Activated CD4-positive, alpha-beta memory T cell treated with anti-CD3 and anti-CD28 coated beads, Interleukin-2, amount 10 ng/mL, durations not matched to agents 7 days and 5 days (primary cell): Measurements from ENCODE around the gene PHLDB3. TPM values are rescaled to one million over a fixed set of nuclear protein-coding genes. Genes with fewer than 3 reads are reported as not detected.
"Not testable (repeated sequence)": the region's sequence is repeated elsewhere in the genome, so short reads cannot be mapped to it uniquely, and the experiment has no call there.

ENCODE experiments used
- CTCF ChIA-PET: fragments of 350-600 bp; sonication (Branson Sonifier 250); formaldehyde crosslinking; loops from one replicate; lab custom pipeline; 2021; ENCODE audit warnings: antibody characterized with exemption, inconsistent platforms; lab: Charles Lee
- POLR2A ChIA-PET: fragments of 350-600 bp; sonication (Branson Sonifier 250); formaldehyde crosslinking; loops from one replicate; lab custom pipeline; 2021; ENCODE audit warnings: antibody characterized with exemption; lab: Charles Lee
- DNase-seq: peaks from one replicate; pipeline ENCODE4 v3.0.0-alpha.2; 2020
- H3K27ac Mint-ChIP-seq: one replicate; pipeline ENCODE4 v1.8.0; 2021; ENCODE audit warnings: mild to moderate bottlenecking, mixed read lengths
- H3K27me3 Mint-ChIP-seq: one replicate; pipeline ENCODE4 v1.8.0; 2021; ENCODE audit warnings: mixed read lengths
- H3K36me3 Mint-ChIP-seq: one replicate; pipeline ENCODE4 v1.8.0; 2021; ENCODE audit warnings: low read depth, mixed read lengths
- H3K4me1 Mint-ChIP-seq: one replicate; pipeline ENCODE4 v1.8.0; 2021; ENCODE audit warnings: mixed read lengths
- H3K4me3 Mint-ChIP-seq: one replicate; pipeline ENCODE4 v1.8.0; 2021; ENCODE audit warnings: mild to moderate bottlenecking, mixed read lengths
- H3K9me3 Mint-ChIP-seq: one replicate; pipeline ENCODE4 v1.8.0; 2021; ENCODE audit warnings: mixed read lengths
- total RNA-seq, 2 experiments: library from RNA; stranded (reverse); gene quantifications; one replicate each; pipeline ENCODE4 v1.2.3, GENCODE V29; 2021

PHLDB3 gene
- total RNA-seq, 2 experiments from 2014 or later, result 12.0 to 15.2 TPM

GRCh38 chr19:43525836-43526771 is 21.6 kb upstream of the PHLDB3 start:
- peaks cover 12% of the 10 kb centered on the region for H3K36me3 Mint-ChIP-seq
- H3K4me3 Mint-ChIP-seq, result peak overlapping the region; percentile 94
- ChIA-PET POLR2A (interaction anchor here (0.9 to 4.0 kb wide), 5 partner anchors 20 to 87 kb away, joined by 3 to 23 read pairs (median 10); partner anchors contain the start of genes IRGQ, PINLYP, XRCC1 and ZNF576), CTCF (interaction anchor here (1.3 to 9.8 kb wide), 7 partner anchors 29 to 142 kb away, joined by 4 to 198 read pairs (median 18); no protein-coding TSS in a partner anchor)
- DNase-seq, result peak; percentile 42
- H3K9me3 Mint-ChIP-seq, result no peaks in the 10 kb centered on the region
- peak overlapping the region; percentile 79 for H3K27ac Mint-ChIP-seq
- H3K4me1 Mint-ChIP-seq, result peaks cover 24% of the 10 kb centered on the region
- no peaks in the 10 kb centered on the region for H3K27me3 Mint-ChIP-seq

- Mint-ChIP-seq H3K4me1 (peaks cover 24% of the 10 kb centered on the region), H3K4me3 (peak overlapping the region; percentile 94), H3K36me3 (peaks cover 14% of the 10 kb centered on the region), H3K27me3 (no peaks in the 10 kb centered on the region), H3K27ac (peak overlapping the region; percentile 79), H3K9me3 (no peaks in the 10 kb centered on the region)
- peak; percentile 46 for DNase-seq
- ChIA-PET POLR2A (interaction anchor here (0.9 to 4.0 kb wide), 11 partner anchors 8 to 98 kb away, joined by 3 to 23 read pairs (median 4); partner anchors contain the start of genes IRGQ, PHLDB3, PINLYP and XRCC1), CTCF (interaction anchor here (1.3 to 9.8 kb wide), 10 partner anchors 8 to 143 kb away, joined by 4 to 198 read pairs (median 9); partner anchors contain the start of gene ZNF575)
Measured at GRCh38 chr19:43524922-43525835, 20.6 kb upstream of the PHLDB3 start.

- POLR2A ChIA-PET, result interaction anchor here (1.8 to 4.0 kb wide), 2 partner anchors 19 to 85 kb away, joined by 9 to 23 read pairs; partner anchors contain the start of gene PHLDB3
- not testable (repeated sequence) for DNase-seq
Measured at GRCh38 chr19:43523696-43524095, 19.1 kb upstream of the PHLDB3 start.

DNA sequence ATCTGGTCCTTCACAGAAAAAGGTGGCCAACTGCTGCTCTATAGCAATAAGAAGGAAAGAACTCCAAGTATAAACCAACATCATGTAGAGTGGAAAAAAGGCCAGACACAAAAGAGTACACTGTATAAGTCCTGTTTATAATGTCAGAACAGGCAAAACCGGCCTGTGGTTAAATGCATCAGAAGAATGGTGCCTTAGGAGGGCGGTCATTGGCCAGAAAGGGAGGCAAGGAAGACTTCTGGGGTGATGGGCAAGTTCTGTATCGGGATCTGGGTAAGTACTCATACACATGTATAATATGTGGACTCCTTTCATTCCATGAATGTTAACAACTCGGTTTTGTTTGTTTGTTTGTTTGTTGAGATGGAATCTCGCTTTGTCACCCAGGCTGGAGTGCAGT is 18.4 kb upstream of the PHLDB3 start:
- H3K4me1 Mint-ChIP-seq, result peaks cover 27% of the 10 kb centered on the region
- peaks cover 18% of the 10 kb centered on the region for H3K36me3 Mint-ChIP-seq
- no peak overlapping the region for H3K27ac Mint-ChIP-seq
- H3K27me3 Mint-ChIP-seq, result no peaks in the 10 kb centered on the region
- no peak for DNase-seq
- H3K9me3 Mint-ChIP-seq, result no peaks in the 10 kb centered on the region
- ChIA-PET CTCF (interaction anchor here (1.1 to 9.8 kb wide), 3 partner anchors 74 to 92 kb away, joined by 4 to 198 read pairs (median 4); no protein-coding TSS in a partner anchor), POLR2A (no interaction called here)
- H3K4me3 Mint-ChIP-seq, result no peak overlapping the region

More at GRCh38 chr19:43523696-43524095, 19.1 kb upstream of the PHLDB3 start:
- H3K4me3 Mint-ChIP-seq, H3K27ac Mint-ChIP-seq, H3K27me3 Mint-ChIP-seq, H3K9me3 Mint-ChIP-seq: not testable (repeated sequence)
- H3K36me3 Mint-ChIP-seq, result peaks cover 18% of the 10 kb centered on the region
- CTCF ChIA-PET, result interaction anchor here (3.2 to 9.8 kb wide), 3 partner anchors 31 to 93 kb away, joined by 18 to 198 read pairs (median 33); no protein-coding TSS in a partner anchor
- peaks cover 29% of the 10 kb centered on the region for H3K4me1 Mint-ChIP-seq

DNA sequence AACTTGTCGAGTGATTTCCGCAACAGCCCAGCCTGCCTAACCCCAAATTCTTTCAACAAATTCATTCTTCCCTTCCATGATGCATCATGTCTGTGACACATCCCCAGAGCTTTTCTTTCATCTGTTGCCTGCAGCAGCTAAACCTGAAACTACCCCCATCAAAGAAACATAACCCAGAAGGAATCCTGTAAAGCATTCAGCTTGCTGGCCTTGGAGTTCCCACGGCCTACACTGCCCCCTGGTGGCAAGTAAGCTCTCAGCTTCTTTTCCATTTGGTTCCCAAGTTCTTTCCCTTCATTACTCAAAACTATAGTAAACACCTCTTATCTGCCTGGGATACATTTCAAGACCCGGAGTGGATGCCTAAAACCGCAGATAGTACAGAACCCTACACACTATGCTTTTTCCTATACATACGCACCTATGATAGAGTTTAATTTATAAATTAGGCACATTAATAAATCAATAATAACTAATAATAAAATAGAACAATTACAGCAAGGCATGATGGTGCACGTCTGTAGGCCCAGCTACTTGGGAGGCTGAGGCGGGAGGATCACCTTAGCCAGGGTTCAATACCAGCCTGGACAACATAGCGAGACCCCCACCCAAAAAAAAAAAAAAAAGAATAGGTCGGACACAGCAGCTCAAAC is 15.0 kb upstream of the PHLDB3 start:
- CTCF ChIA-PET, result interaction anchor here (0.7 to 9.8 kb wide), 26 partner anchors 9 to 1856 kb away, joined by 3 to 198 read pairs (median 6); partner anchors contain the start of genes PHLDB3 and ZNF575
- POLR2A ChIA-PET, result interaction anchor here (0.6 to 2.0 kb wide), 4 partner anchors 13 to 87 kb away, joined by 3 to 15 read pairs (median 6); partner anchors contain the start of gene ZNF575
- no peak overlapping the region for H3K27ac Mint-ChIP-seq
- peak; percentile 80 for DNase-seq
- H3K27me3 Mint-ChIP-seq, result no peaks in the 10 kb centered on the region
- no peak overlapping the region for H3K4me3 Mint-ChIP-seq
- H3K4me1 Mint-ChIP-seq, result peaks cover 19% of the 10 kb centered on the region
- H3K36me3 Mint-ChIP-seq, result peaks cover 25% of the 10 kb centered on the region
- no peaks in the 10 kb centered on the region for H3K9me3 Mint-ChIP-seq

DNA sequence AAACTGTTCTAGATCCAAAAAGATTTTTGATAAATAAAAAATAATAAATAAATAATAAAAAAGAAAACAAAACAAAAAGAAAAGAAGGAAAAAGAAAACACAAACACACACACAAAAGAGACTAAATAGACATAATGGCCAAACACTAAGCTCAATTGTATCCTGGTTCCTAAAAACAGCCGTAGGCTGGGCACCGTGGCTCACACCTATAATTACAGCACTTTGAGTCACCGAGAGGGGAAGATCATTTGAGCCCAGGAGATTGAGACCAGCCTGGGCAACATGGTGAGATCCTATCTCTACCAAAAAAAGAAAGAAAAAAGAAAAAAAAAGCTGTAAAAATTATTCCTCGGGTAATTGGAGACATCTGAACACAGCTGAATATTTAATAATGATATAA is 13.5 kb upstream of the PHLDB3 start:
- Mint-ChIP-seq H3K4me1 (peaks cover 14% of the 10 kb centered on the region), H3K4me3 (no peak overlapping the region), H3K36me3 (peaks cover 30% of the 10 kb centered on the region), H3K27ac (no peak overlapping the region), H3K9me3 (no peaks in the 10 kb centered on the region), H3K27me3 (no peaks in the 10 kb centered on the region)
- ChIA-PET CTCF (interaction anchor here (0.6 to 9.8 kb wide), 12 partner anchors 10 to 1249 kb away, joined by 3 to 198 read pairs (median 14); partner anchors contain the start of genes CIC and PHLDB3), POLR2A (interaction anchor here (1.7 kb wide), 1 partner anchor 14 kb away, joined by 5 read pairs; the partner anchor contains the start of gene PHLDB3)
- no peak for DNase-seq

- peaks cover 60% of the 10 kb centered on the region for H3K36me3 Mint-ChIP-seq
- DNase-seq, H3K9me3 Mint-ChIP-seq, H3K27ac Mint-ChIP-seq, H3K27me3 Mint-ChIP-seq, H3K4me1 Mint-ChIP-seq, H3K4me3 Mint-ChIP-seq, POLR2A ChIA-PET: not testable (repeated sequence)
- CTCF ChIA-PET, result interaction anchor here (0.8 kb wide), 1 partner anchor 8 kb away, joined by 3 read pairs; no protein-coding TSS in a partner anchor
Measured at GRCh38 chr19:43512399-43512798, 7.9 kb upstream of the PHLDB3 start.

DNA sequence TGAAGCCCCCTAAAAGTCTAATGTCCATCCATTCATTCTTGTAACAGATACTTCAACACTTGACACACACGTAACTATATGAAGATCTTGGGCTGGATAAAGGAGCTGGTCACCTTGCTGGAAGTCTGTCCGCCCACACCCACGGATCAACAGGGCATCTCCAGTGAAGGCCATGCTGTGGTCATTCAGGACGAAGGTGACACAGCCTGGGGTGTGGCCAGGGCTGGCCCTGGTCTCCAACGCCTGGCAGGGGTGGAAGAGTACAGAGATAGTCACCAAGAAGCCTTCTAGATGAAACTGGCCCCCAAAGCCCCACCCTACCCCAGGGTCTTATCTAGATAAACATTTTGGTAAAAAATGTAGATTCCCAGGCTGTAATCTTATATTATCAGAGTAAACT is 6.8 kb upstream of the PHLDB3 start:
- no peaks in the 10 kb centered on the region for H3K9me3 Mint-ChIP-seq
- no peaks in the 10 kb centered on the region for H3K27me3 Mint-ChIP-seq
- peaks cover 57% of the 10 kb centered on the region for H3K36me3 Mint-ChIP-seq
- peaks cover 5% of the 10 kb centered on the region for H3K4me1 Mint-ChIP-seq
- H3K4me3 Mint-ChIP-seq, result no peak overlapping the region
- H3K27ac Mint-ChIP-seq, result no peak overlapping the region
- ChIA-PET POLR2A (no interaction called here), CTCF (interaction anchor here (1.6 to 4.2 kb wide), 2 partner anchors 8 to 79 kb away, joined by 4 to 21 read pairs; no protein-coding TSS in a partner anchor)
- no peak for DNase-seq

DNA sequence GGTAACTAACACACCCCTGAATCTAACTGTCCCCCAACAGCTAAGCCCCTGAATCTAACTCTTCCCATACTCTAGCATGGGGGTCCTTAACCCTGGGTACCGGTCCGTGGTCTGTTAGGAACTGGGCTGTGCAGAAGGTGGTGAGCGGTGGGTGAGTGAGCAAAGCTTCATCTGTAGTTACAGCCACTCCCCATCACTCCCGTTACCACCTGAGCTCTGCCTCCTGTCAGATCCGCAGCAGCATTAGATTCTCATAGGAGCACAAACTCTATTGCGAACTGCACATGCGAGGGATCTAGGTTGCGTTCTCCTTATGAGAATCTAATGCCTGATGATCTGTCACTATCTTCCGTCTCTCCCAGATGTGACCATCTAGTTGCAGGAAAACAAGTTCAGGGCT is 6.2 kb upstream of the PHLDB3 start:
- POLR2A ChIA-PET, result no interaction called here
- Mint-ChIP-seq H3K9me3 (no peaks in the 10 kb centered on the region), H3K27ac (no peak overlapping the region), H3K36me3 (peaks cover 59% of the 10 kb centered on the region), H3K4me3 (no peak overlapping the region), H3K27me3 (no peaks in the 10 kb centered on the region), H3K4me1 (peaks cover 6% of the 10 kb centered on the region)
- no peak for DNase-seq
- CTCF ChIA-PET, result interaction anchor here (0.7 to 4.2 kb wide), 3 partner anchors 9 to 316 kb away, joined by 4 to 21 read pairs (median 4); no protein-coding TSS in a partner anchor

GRCh38 chr19:43507880-43508279 is 3.3 kb upstream of the PHLDB3 start:
- no peak for DNase-seq
- ChIA-PET CTCF (interaction anchor here (0.7 to 4.2 kb wide), 3 partner anchors 12 to 79 kb away, joined by 3 to 21 read pairs (median 4); no protein-coding TSS in a partner anchor), POLR2A (no interaction called here)
- Mint-ChIP-seq H3K4me3 (no peak overlapping the region), H3K36me3 (peaks cover 50% of the 10 kb centered on the region), H3K27ac (no peak overlapping the region), H3K9me3 (no peaks in the 10 kb centered on the region), H3K27me3 (no peaks in the 10 kb centered on the region), H3K4me1 (peaks cover 25% of the 10 kb centered on the region)

- no peak overlapping the region for H3K4me3 Mint-ChIP-seq
- no peak overlapping the region for H3K27ac Mint-ChIP-seq
- peaks cover 31% of the 10 kb centered on the region for H3K4me1 Mint-ChIP-seq
- ChIA-PET CTCF (interaction anchor here (1.1 kb wide), 1 partner anchor 60 kb away, joined by 3 read pairs; no protein-coding TSS in a partner anchor), POLR2A (interaction anchor here (0.9 kb wide), 1 partner anchor 19 kb away, joined by 3 read pairs; no protein-coding TSS in a partner anchor)
- peaks cover 38% of the 10 kb centered on the region for H3K36me3 Mint-ChIP-seq
- no peak for DNase-seq
- H3K9me3 Mint-ChIP-seq, result no peaks in the 10 kb centered on the region
- H3K27me3 Mint-ChIP-seq, result no peaks in the 10 kb centered on the region
Measured at GRCh38 chr19:43506629-43507028, 2.1 kb upstream of the PHLDB3 start.
